Ammon's horn (tissue), 1 donor: ENCODE data around the gene PLA2G4F.
A peak's percentile ranks its signal among the peaks of the same experiment; 100 is the strongest.
"Not testable (repeated sequence)": the region's sequence is repeated elsewhere in the genome, so short reads cannot be mapped to it uniquely, and the experiment has no call there.

ENCODE experiments used
- DNase-seq: peaks from one replicate; pipeline ENCODE4 v3.0.0-alpha.2; 2016; ENCODE audit warnings: low spot score

PLA2G4F gene

GRCh38 chr15:42100021-42100800 is 56.2 kb downstream of the PLA2G4F start:
- no peak for DNase-seq

GRCh38 chr15:42097018-42097417 is 59.4 kb downstream of the PLA2G4F start:
- DNase-seq: no peak

GRCh38 chr15:42094512-42094963 is 61.9 kb downstream of the PLA2G4F start, which contains the start of gene PLA2G4D:
Gene PLA2G4D (minus strand): TSS chr15:42094562. CDS start chr15:42094459, 103 bp downstream.
- DNase-seq: no peak

- DNase-seq: no peak
Observed at GRCh38 chr15:42093966-42094365, 62.5 kb downstream of the PLA2G4F start.

- peak; percentile 60 for DNase-seq
Observed at GRCh38 chr15:42092398-42093318, 63.8 kb downstream of the PLA2G4F start.

- DNase-seq: not testable (repeated sequence)
Observed at GRCh38 chr15:42091753-42092397, 64.6 kb downstream of the PLA2G4F start.

GRCh38 chr15:42090781-42091180 is 65.7 kb downstream of the PLA2G4F start:
- DNase-seq: no peak

- no peak for DNase-seq
Observed at GRCh38 chr15:42090370-42090769, 66.1 kb downstream of the PLA2G4F start.

- DNase-seq: no peak
Observed at GRCh38 chr15:42089942-42090341, 66.5 kb downstream of the PLA2G4F start.
